ENCODE results near the gene GPR55.

GPR55 gene

GRCh38 chr2:230914886-230915285 lies 10.2 kb downstream of the GPR55 start:
- DNase-seq = no peak

- peak; percentile 35 for DNase-seq
Measured at GRCh38 chr2:230913406-230914143, 11.5 kb downstream of the GPR55 start.

- DNase-seq = no peak
Measured at GRCh38 chr2:230912724-230913123, 12.3 kb downstream of the GPR55 start.

GRCh38 chr2:230912046-230912445 lies 13.0 kb downstream of the GPR55 start:
- DNase-seq = no peak

GRCh38 chr2:230910546-230911177 lies 14.4 kb downstream of the GPR55 start:
- no peak for DNase-seq

GRCh38 chr2:230909841-230910545 lies 15.0 kb downstream of the GPR55 start:
- no peak for DNase-seq

GRCh38 chr2:230908595-230909191 lies 16.3 kb downstream of the GPR55 start:
- DNase-seq = no peak

- no peak for DNase-seq
Measured at GRCh38 chr2:230908092-230908594, 16.9 kb downstream of the GPR55 start.

- no peak for DNase-seq
Measured at GRCh38 chr2:230907361-230908091, 17.5 kb downstream of the GPR55 start.

- DNase-seq = no peak
Measured at GRCh38 chr2:230906471-230907230, 18.4 kb downstream of the GPR55 start.

GRCh38 chr2:230905448-230906421 lies 19.3 kb downstream of the GPR55 start:
- no peak for DNase-seq

GRCh38 chr2:230904856-230905447 lies 20.1 kb downstream of the GPR55 start:
- DNase-seq = no peak

GRCh38 chr2:230903231-230904150 lies 21.6 kb downstream of the GPR55 start:
- no peak for DNase-seq

GRCh38 chr2:230902180-230902899 lies 22.7 kb downstream of the GPR55 start:
- DNase-seq = no peak

- DNase-seq = no peak
Measured at GRCh38 chr2:230901006-230901405, 24.0 kb downstream of the GPR55 start.

GRCh38 chr2:230900336-230900995 lies 24.6 kb downstream of the GPR55 start:
- DNase-seq = no peak

- no peak for DNase-seq
Measured at GRCh38 chr2:230899786-230900185, 25.3 kb downstream of the GPR55 start.

GRCh38 chr2:230899287-230899686 lies 25.8 kb downstream of the GPR55 start:
- no peak for DNase-seq
